HG03060 (cell line): ENCODE measurements around the gene TMEM132A.

ENCODE experiments used
- ATAC-seq: cut with Tn5 transposase; IDR thresholded peaks from one replicate; pipeline ENCODE4 v1.9.1; 2021; ENCODE audit warnings: low read depth, moderate number of reproducible peaks; ENCODE audit not compliant: unreplicated experiment

The TMEM132A gene, protein sequence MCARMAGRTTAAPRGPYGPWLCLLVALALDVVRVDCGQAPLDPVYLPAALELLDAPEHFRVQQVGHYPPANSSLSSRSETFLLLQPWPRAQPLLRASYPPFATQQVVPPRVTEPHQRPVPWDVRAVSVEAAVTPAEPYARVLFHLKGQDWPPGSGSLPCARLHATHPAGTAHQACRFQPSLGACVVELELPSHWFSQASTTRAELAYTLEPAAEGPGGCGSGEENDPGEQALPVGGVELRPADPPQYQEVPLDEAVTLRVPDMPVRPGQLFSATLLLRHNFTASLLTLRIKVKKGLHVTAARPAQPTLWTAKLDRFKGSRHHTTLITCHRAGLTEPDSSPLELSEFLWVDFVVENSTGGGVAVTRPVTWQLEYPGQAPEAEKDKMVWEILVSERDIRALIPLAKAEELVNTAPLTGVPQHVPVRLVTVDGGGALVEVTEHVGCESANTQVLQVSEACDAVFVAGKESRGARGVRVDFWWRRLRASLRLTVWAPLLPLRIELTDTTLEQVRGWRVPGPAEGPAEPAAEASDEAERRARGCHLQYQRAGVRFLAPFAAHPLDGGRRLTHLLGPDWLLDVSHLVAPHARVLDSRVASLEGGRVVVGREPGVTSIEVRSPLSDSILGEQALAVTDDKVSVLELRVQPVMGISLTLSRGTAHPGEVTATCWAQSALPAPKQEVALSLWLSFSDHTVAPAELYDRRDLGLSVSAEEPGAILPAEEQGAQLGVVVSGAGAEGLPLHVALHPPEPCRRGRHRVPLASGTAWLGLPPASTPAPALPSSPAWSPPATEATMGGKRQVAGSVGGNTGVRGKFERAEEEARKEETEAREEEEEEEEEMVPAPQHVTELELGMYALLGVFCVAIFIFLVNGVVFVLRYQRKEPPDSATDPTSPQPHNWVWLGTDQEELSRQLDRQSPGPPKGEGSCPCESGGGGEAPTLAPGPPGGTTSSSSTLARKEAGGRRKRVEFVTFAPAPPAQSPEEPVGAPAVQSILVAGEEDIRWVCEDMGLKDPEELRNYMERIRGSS

DNA sequence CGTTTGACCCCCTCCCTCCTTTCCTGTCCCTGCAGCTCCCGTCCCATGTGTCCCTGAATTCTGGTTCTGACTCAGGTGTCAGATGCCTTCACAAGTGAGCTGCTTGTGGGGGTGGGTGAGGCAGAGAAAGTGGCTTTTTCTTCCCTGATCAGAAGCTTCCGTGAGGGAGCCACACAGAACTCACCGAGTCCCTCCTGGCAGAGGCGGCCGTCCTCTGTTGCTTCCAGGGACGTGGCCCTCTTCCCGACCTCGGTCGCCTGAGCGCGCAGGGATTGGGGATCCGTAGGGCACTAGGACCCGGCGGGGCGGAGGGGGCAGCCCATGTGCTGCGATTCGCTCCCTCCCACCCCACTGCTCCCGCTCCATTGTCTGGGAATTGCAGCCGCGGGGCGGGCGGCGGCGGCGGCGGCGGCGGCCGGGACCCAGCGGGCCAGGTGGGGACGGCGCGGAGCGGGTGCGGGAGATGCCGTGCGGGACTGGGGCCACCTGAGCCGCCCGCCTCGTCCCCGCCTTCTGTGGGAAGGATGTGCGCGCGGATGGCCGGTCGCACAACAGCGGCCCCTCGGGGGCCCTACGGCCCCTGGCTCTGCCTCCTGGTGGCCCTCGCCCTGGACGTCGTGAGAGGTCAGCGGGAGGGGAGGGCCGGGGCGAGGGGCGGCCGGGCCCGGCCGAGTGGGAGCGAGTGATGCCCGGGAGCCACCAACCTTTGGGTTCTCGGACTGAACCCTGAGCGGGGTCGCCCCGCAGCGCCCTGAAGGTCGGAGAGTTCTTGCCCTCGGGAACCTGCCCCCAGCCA is at the start of gene TMEM132A:
Gene TMEM132A, plus strand, starts transcription at position 351 of the 796 bp plus-strand sequence. Its CDS starts 174 bp downstream, at position 525.
- ATAC-seq, result no peak

DNA sequence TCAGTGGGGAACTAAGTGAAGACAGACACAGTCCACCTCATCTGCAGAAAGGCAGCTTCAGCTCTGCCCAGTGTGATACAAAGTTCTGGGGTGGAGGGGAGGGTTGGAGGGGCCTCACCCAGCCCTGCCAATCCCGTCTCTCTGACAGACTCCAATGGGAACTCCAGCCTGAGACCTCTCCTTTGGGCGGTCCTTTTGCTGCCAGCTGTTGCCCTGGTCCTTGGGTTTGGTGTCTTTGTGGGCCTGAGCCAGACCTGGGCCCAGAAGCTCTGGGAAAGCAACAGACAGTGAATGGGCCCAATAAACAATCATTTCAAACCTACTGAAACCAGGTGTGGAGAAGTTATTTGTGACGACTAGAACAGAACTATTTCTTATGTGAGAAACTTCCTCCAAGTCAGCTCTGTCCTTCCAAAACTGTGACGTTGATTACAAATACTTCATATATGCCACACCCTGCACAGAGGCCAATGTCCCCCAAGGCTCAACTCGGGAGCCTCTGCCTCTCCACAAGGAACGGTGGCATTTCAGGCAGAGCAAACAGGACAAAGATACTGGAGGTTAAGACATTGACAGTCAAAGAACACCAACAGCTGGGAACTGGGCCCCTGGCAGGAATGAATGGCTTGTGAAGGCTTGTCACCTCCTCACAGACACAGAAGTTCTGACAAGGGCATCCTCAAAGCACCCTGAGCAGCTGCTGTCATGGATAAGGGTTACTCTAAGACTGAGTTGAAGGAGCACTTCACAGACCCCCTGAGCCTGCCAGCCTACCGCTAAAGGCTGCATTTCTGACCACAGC is 48.7 kb upstream of the TMEM132A start:
- ATAC-seq, result no peak

DNA sequence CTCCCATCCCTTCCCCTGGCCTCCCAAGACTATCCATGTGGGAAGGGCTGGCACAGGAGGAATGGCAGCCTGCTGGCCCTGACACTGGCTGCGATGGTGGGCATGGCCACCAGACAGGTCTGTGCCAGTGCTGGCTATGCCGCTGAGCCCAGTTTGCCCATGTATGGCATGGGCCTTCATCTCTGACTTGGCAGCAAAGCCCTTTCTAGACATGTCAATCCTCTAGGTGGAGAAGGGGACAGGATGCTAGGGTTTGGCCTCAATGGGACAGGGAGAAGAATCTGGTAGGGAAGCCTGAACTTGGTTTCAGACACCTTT is 48.1 kb upstream of the TMEM132A start:
- no peak for ATAC-seq

DNA sequence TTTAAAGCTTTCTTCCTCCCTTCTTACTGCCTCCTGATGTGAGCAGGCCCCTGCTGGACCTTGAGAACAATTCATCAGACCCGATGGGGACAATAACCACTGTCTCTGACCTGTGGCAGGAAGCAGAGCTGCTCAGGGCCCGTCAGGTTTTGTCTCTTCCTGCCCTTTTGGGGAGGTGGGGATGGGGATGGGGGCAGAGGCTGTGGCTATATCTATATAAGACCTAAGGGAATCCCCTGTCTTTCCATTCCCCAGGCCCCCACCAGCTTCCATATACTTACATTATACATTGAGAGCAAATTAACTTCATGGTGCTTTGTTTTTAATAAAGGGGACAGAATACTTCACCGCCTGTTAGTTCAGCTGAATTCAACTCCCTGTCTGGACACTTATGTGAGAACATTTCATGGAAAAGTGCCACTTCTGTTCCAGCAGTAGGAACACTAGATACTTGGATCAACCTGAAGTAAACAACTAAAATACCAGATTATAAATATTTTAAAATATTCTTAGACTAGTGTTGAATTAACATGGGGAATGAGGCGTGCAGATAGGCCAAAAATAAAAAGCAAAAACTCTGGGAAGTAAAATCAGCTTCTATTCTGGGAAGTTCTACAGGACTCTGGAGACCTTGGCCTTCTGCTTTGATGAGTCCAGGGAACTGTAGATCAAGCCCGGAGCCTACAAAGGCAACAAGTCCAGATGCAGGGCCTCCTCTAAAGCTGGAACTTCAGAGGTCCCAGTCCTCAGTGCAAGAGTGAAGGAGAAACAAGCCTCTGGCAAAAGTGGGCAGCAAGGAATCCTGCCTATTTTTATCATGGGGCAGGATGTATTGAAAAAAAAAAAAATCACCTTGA is 45.8 kb upstream of the TMEM132A start:
- no peak for ATAC-seq

DNA sequence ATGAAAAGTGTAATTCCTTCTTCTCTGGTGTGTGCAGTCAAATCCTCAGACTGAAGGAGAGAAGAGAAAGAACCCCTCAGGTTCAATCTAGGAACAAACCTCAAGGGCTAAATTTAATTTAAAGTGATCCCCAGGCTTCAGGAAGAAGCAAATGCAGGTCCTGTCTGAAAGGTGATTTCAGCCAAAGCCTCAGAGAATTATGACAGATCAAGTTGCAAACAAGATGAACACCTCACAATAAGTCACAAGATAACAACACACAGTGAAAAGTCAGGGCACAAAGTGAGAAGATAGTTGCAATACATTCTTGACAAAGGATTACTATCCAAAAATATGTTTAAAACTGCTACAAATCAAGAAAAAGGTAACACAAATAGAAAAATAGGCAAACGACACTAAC is 45.2 kb upstream of the TMEM132A start:
- no peak for ATAC-seq

DNA sequence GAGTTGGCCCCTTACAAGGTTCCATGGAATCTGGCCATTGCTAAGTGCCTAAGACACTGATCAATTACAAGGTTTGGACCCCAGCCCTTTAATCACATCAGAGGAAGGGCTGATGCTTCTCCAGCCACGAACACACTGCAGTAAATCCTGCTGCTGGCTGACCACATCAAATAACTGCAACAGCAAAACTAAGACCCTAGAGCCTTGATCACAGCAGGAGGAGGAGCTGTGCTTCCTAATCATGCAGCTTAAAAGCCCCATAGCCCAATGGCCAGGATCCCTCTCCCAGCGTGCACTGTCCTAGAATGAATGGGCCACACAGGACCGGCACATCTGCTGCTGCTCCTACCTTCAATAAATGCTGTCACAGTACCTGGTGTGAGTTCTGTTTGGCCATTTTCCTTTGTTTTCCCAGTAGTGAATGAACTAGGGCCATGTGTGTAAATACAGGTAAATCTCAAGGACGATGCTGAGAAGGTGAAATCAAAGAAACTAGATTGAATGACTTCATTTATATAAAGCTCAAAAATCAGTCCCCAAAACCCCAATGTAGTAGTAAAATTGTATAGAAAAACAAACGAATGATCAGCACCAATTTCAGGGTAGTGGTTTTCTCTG is 44.2 kb upstream of the TMEM132A start:
- ATAC-seq, result no peak

DNA sequence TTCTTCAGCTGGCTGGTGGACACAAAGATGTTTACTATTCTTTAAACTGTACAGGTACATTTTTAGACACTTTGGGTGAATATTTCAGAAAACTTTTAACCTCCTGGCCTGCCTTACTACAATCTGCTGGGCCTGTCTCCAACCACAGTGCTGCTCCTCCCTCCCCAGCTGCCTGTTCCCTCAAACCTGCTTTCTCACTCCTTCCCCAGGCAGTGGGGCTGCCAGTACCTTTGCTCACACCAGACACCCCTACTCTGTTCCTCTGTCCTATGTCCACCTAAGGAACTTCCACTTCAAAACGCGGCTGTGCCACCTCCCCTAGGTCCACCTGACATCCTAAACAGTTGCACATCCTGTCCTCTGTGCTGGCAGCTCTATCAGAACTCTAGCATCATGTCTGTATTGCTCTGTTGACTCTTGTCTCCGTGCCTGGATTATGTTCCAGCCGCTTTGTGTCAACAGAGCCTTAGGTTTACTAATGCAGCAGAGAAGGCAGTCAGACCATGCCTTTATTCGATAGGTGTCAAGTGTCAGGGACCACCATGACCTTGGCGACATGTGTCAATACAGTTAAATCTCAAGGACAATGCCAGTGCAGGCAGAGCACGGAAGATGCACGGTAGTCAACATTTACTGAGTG is 43.5 kb upstream of the TMEM132A start:
- no peak for ATAC-seq

DNA sequence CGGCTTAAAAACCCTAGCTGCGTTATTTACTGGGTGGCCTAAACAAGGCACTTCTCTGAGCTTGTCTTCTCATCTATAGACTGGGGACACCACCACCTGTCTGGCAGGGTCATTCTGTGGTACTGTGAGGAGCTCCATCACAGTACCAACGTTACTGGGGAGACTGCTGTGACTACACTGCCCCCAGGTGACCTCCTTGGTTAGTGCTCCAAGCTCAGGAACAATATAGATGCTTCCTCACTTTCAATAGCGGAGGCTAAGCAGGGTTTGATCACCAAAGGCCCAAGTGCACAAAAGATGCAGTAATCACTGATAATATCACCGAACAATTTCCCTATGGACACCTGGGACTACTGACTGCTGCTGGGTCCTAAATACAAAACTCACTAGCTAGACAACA is 36.7 kb upstream of the TMEM132A start:
- ATAC-seq, result no peak

DNA sequence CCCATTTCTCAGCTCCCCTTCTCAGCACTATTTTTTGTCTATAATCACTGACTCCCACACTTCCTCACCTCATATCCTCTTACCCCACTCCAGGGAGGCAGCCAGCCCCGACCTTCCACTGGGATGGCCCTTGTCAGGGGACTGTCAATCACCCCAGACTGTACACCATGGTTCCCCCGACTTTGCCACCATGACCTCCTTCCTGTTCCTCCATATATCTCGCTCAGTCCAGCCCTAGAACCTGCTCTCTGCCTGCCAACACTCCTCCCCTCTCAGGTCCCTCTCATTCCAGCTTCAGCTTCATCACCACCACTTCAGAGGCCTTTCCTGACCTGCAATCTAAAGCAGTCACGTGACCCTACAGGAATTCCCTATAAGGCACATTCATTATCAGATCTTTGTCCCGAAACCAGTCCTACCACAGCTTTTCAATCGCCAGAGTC is 34.4 kb upstream of the TMEM132A start:
- no peak for ATAC-seq

DNA sequence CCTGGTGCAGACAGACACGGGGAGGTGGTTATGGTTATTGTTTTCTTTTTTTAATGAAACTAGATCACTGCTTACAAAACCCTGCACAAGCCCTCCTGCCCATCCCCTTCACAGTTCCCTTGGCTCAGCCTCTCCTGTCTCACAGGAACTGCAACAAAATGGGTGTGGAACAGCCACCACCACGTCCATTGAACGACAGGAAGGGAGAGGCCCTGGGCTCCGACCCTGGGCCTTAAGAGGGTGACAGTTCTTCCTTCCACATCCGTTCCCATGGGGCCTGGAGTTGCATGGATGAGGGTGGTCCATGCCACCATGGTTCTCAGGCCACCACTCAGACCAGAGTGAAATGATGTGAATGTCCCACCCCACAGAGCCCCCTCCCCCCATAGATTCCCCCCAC is 33.6 kb upstream of the TMEM132A start:
- no peak for ATAC-seq

DNA sequence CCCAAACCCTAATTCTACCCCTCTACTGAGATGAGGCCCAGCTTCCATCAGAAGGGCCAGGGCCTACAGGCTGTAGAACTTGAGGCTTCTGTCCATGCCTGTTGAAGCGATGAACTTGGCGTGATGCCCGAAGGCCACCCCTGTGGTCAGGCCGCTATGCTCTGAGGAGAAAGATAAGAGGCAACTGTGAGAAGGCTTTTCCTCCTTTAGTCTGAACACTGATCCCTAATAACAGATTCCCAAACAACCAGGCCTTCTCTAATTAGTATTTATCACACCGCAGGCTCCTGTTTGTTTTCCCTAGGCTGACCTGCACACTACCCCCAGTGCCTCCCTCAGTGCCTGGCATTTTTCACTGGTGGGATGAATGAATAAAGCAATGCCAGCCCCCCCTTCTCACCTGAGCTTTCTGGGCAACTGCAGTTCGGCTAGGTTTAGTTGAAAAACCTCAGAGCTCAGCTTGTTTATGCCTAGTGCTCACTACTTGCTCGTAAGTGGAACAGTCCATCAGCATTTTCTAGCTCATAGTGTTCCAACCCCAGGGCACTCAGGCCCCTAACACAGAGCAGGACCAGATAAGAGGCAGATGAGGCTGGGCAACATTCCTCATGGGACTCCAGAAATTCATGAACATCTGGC is 33.0 kb upstream of the TMEM132A start:
- ATAC-seq, result no peak

DNA sequence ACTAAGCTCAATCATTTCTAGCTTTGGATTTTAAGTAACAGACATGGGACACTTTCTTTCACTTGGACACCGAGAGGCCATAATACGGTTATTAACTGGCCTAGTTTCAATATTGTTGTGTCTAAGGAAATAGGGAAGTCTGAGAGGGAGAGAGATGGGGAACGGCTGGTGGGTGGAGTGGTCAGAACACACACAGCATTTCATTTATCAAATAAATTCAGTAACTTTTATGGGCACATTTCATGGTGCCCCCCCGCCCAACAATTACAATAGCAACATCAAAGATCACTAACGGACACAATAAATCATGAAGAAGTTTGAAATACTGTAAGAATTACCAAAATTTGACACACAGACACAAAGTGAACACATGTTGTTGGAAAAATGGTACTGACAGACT is 28.6 kb upstream of the TMEM132A start:
- no peak for ATAC-seq

DNA sequence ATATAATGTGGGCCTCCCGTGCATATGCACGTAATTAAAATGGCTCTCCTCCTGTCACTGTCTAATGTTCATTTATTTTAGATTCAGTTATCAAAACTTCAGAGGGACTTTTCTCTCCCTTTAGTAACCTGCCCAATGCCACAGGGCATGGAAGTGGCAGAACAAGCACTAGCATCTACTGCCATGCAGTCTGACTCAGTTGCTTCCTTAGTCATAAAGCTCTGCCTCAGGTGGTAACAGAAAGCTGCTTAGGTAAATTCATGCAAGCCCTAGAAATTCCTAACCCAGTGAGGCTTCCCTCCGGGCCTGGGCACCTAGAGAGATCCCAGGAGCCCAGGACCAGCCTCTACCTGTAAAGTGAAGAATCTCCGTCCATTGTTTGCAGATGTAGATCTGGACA is 26.8 kb upstream of the TMEM132A start:
- no peak for ATAC-seq

DNA sequence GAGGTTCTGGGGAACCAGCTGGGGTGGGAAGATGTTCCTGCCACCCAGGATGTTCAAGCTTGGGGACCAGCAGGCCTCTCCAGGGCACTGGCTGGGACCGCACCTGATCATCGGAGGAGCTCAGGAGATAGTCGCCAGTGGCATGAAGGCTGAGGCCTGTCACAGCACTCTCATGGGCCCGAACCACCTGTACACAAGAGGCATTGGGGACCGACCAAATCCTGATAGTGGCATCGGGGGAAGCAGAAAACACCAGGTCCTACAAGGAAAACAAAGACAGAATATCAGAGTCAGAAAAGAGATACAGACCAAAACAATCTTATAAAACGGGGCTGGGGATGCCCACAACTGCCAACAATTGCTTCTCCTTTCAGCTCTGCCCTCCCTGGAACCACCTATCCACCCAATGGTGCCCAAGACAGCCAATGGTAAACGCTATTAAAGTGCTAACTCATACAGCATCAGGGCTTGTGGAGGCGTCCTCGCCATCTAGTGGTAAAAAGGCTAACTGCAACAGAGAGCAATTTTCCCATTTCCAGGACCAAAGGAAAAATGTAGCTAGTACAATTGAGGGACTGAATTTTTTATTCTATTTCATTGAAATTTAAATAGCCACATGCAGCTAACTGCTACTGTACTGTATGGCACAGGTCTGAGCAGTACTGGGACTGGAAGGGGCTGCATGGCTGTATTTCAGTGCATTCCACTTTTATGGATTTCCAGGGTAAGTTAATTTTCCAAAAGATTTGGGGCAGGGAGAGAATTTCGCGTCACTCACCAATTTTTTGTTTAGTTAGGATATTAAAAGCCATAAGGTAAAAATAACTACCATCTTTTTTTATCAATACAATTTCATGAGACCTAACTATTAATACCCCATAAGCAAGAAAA is 25.0 kb upstream of the TMEM132A start:
- ATAC-seq, result no peak

DNA sequence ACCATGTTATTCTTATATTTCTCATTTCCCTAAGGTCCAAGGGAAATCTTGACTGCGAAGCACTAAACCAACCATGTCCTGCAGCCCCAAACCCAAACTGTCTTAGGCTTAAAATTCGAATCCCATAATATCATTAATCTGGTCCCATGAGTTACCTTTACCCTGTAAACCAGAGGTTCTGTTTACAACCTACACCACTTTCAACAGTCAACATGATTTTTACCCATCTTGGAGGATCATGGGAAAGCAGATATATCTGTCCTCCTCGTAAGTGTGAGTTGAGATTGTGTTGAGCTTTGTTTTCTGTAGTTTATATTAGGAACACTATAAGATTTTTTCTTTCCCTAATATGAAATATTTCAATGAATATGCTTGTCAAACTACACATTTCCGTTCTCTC is 24.3 kb upstream of the TMEM132A start:
- no peak for ATAC-seq

DNA sequence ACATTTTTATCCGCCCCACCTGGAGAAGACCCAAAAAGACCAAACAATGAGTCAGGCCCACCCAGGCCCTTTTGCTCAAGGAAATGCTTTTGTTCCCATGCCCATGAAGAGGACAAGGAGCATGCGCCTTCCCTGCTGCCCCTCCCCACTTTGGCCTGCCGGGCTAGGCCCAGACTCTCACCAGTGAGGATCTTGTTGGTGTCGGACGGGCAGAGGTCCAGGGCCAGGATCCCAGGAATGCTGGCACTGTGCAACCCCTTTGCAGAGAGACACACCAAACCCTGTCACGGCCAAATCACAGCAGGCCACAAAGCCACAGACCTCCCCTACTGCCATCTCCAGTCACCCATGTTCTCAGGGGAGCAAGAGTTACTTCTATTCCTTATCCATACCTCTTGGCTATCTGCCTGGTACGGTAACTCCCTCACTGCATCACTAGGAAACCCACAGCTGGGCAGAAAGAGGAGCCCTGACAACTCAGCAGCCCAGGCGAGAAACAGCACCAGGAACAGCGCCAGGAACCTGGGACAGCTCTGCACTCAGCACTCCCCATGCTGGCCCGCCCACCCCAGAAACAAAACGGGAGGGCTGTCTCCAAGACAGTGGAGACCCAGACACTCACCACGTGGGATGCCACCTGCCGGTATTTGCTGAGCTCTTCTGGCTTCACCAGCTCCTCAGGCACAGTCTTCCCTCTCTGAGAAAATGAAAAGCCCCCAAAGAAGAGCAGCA is 23.4 kb upstream of the TMEM132A start:
- no peak for ATAC-seq
